Gastroesophageal sphincter (tissue), 4 donors: ENCODE results near the gene RUFY4. TPM values are rescaled to one million over a fixed set of nuclear protein-coding genes. Genes with fewer than 3 reads are reported as not detected.

Experiments used
- ATAC-seq: fragments of 150-250 bp; one replicate; pipeline ENCODE4 v1.9.1; 2016; ENCODE audit warnings: mild to moderate bottlenecking, moderate library complexity
- H3K27ac ChIP-seq, 4 donors: fragments of 200-600 bp; sonication (generic) in 3 of 4; 1 replicate in 3 of 4; 2 replicates in 1 of 4; pipeline ENCODE4 v1.5.1; 2016 to 2019
- H3K27me3 ChIP-seq: fragments of 200-600 bp; sonication (generic); one replicate; pipeline ENCODE4 v1.5.1; 2019
- H3K36me3 ChIP-seq, 2 donors: fragments of 200-600 bp; sonication (generic); one replicate each; pipeline ENCODE4 v1.5.1; 2019; ENCODE audit warnings: control low read depth in 1 of 2
- H3K4me1 ChIP-seq, 3 donors: fragments of 200-600 bp; sonication (generic); 1 replicate in 2 of 3; 2 replicates in 1 of 3; pipeline ENCODE4 v1.5.1; 2016 to 2019; ENCODE audit warnings: control low read depth in 2 of 3
- H3K4me3 ChIP-seq, 2 donors: fragments of 200-600 bp; sonication (generic); one replicate each; pipeline ENCODE4 v1.5.1; 2019; ENCODE audit warnings: mild to moderate bottlenecking in 1 of 2, moderate library complexity in 1 of 2
- H3K9me3 ChIP-seq, 3 donors: fragments of 200-600 bp; sonication (generic); one replicate each; pipeline ENCODE4 v1.5.1; 2017 to 2019; ENCODE audit warnings: control low read depth in 2 of 3
- CTCF ChIP-seq, 4 experiments: fragments of 200-600 bp in 2 of 4; fragments of 450-650 bp in 2 of 4; sonication (generic) in 1 of 4; IDR thresholded peaks; one replicate each; pipeline ENCODE4 v1.5.1; 2017 to 2019; ENCODE audit warnings: antibody characterized with exemption in 4 of 4, mild to moderate bottlenecking in 2 of 4, moderate library complexity in 2 of 4
- EP300 ChIP-seq: sonication (generic); formaldehyde crosslinking; IDR thresholded peaks from one replicate; pipeline ENCODE4 v1.6.1; 2017; ENCODE audit warnings: antibody characterized with exemption, mild to moderate bottlenecking
- POLR2A ChIP-seq, 2 donors: fragments of 450-650 bp; IDR thresholded peaks; one replicate each; pipeline ENCODE4 v1.6.1; 2017; ENCODE audit warnings: antibody characterized with exemption in 2 of 2, mild to moderate bottlenecking in 2 of 2, moderate library complexity in 1 of 2
- POLR2AphosphoS5 ChIP-seq: sonication (generic); formaldehyde crosslinking; IDR thresholded peaks from one replicate; pipeline ENCODE4 v1.6.1; 2017; ENCODE audit warnings: antibody characterized with exemption
- WGBS, 2 donors: methylation state at CpG; one replicate each; pipeline ENCODE4 v1.1.5; 2018; ENCODE audit warnings: low coverage in 1 of 2; 5-methylcytosine and 5-hydroxymethylcytosine counted together
- total RNA-seq, 4 donors: library from RNA; depleted of rRNA; stranded (reverse); fragments of >200 nt; gene quantifications; one replicate each; pipeline ENCODE4 v1.1.0, GENCODE V29; 2016

The RUFY4 gene
- total RNA-seq, 4 donors from 2014 or later = not detected

GRCh38 chr2:218030409-218031195, 38.5 kb upstream of the RUFY4 start:
- H3K9me3 ChIP-seq = no peaks in the 10 kb centered on the region
- no peaks in the 10 kb centered on the region for H3K27me3 ChIP-seq
- H3K36me3 ChIP-seq = no peaks in the 10 kb centered on the region
- TF ChIP-seq EP300 (no peak), POLR2A (IDR thresholded peaks at IDR 0.05) (no peak), POLR2AphosphoS5 (no peak), CTCF (IDR thresholded peaks at IDR 0.05) (no peak)
- H3K4me1 ChIP-seq = peaks cover 0 to 16% (median 0%) of the 10 kb centered on the region in 3 donors
- no peak overlapping the region for H3K4me3 ChIP-seq
- H3K27ac ChIP-seq = no peak overlapping the region
- WGBS, 2 donors = 83 to 90% methylated on average over 4 to 7 of the region's 7 CpGs
- ATAC-seq = no peak

GRCh38 chr2:218031261-218031660, 37.8 kb upstream of the RUFY4 start:
- H3K36me3 ChIP-seq = no peaks in the 10 kb centered on the region
- H3K9me3 ChIP-seq = no peaks in the 10 kb centered on the region
- no peak overlapping the region for H3K27ac ChIP-seq
- no peak for ATAC-seq
- no peak for TF ChIP-seq CTCF (IDR thresholded peaks at IDR 0.05)
- TF ChIP-seq POLR2A (IDR thresholded peaks at IDR 0.05) = no peak
- TF ChIP-seq POLR2AphosphoS5 = no peak
- no peak for TF ChIP-seq EP300
- 83 to 88% methylated on average over 1 of the region's 1 CpG for WGBS, 2 donors
- H3K27me3 ChIP-seq = no peaks in the 10 kb centered on the region
- peaks cover 0 to 16% (median 0%) of the 10 kb centered on the region in 3 donors for H3K4me1 ChIP-seq
- H3K4me3 ChIP-seq = no peak overlapping the region

GRCh38 chr2:218031771-218032257, 37.2 kb upstream of the RUFY4 start:
- no peak for ATAC-seq
- 86% methylated on average over 7 of the region's 7 CpGs; no CpG with 5 or more reads in 1 of the 2 donors for WGBS, 2 donors
- Histone ChIP-seq H3K27me3 (no peaks in the 10 kb centered on the region), H3K27ac (no peak overlapping the region), H3K36me3 (no peaks in the 10 kb centered on the region), H3K4me3 (no peak overlapping the region), H3K9me3 (no peaks in the 10 kb centered on the region), H3K4me1 (peaks cover 0 to 16% (median 0%) of the 10 kb centered on the region in 3 donors)
- TF ChIP-seq POLR2A (IDR thresholded peaks at IDR 0.05) = no peak
- no peak for TF ChIP-seq POLR2AphosphoS5
- TF ChIP-seq CTCF (IDR thresholded peaks at IDR 0.05) = no peak

GRCh38 chr2:218032336-218033171, 36.5 kb upstream of the RUFY4 start:
- Histone ChIP-seq H3K4me1 (peaks cover 0 to 16% (median 0%) of the 10 kb centered on the region in 3 donors), H3K36me3 (no peaks in the 10 kb centered on the region), H3K4me3 (no peak overlapping the region), H3K27ac (no peak overlapping the region), H3K9me3 (no peaks in the 10 kb centered on the region), H3K27me3 (no peaks in the 10 kb centered on the region)
- no peak for ATAC-seq
- 83 to 96% methylated on average over 2 to 4 of the region's 12 CpGs for WGBS, 2 donors
- TF ChIP-seq EP300 = no peak
- no peak for TF ChIP-seq CTCF (IDR thresholded peaks at IDR 0.05)
- no peak for TF ChIP-seq POLR2AphosphoS5
- TF ChIP-seq POLR2A (IDR thresholded peaks at IDR 0.05) = no peak
